Body of pancreas (tissue), 4 donors: ENCODE results near the gene CCL11. TPM values are rescaled to one million over a fixed set of nuclear protein-coding genes. Genes with fewer than 3 reads are reported as not detected.

Experiments used
- ATAC-seq: fragments of 150-250 bp; one replicate; pipeline ENCODE4 v1.9.1; 2016
- DNase-seq, 4 donors: peaks; one replicate each; pipeline ENCODE4 v3.0.0-alpha.2; 2019
- H3K27ac ChIP-seq, 4 donors: fragments of 200-600 bp; sonication (generic); 1 replicate in 3 of 4; 2 replicates in 1 of 4; pipeline versions ENCODE4 v1.5.1 to v1.6.1; 2016 to 2019; ENCODE audit warnings: mild to moderate bottlenecking in 1 of 4, mixed read lengths in 1 of 4, moderate library complexity in 1 of 4
- H3K27me3 ChIP-seq, 2 donors: fragments of 200-600 bp; sonication (generic); one replicate each; pipeline ENCODE4 v1.6.0; 2016; ENCODE audit warnings: mild to moderate bottlenecking in 1 of 2
- H3K36me3 ChIP-seq, 2 donors: fragments of 200-600 bp; sonication (generic); replicated peaks in 1 of 2; 2 replicates each; pipeline ENCODE4 v1.5.1; 2016; ENCODE audit warnings: low read depth in 2 of 2; ENCODE audit not compliant: insufficient read depth in 1 of 2
- H3K4me1 ChIP-seq: fragments of 200-600 bp; sonication (generic); one replicate; pipeline ENCODE4 v1.6.0; 2016
- H3K4me3 ChIP-seq, 2 donors: fragments of 200-600 bp; sonication (generic); 1 replicate in 1 of 2; 2 replicates in 1 of 2; pipeline ENCODE4 v1.5.1; 2016 to 2019
- H3K9me3 ChIP-seq, 3 donors: fragments of 200-600 bp; sonication (generic); 1 replicate in 2 of 3; 2 replicates in 1 of 3; pipeline ENCODE4 v1.5.1; 2016
- CTCF ChIP-seq, 7 experiments: fragments of 450-650 bp in 4 of 7; fragments of 200-600 bp in 3 of 7; sonication (generic) in 3 of 7; IDR thresholded peaks; one replicate each; pipeline ENCODE4 v1.5.1; 2016 to 2019; ENCODE audit warnings: antibody characterized with exemption in 7 of 7
- POLR2A ChIP-seq, 3 donors: fragments of 450-650 bp; IDR thresholded peaks; one replicate each; pipeline ENCODE4 v1.6.1; 2016; ENCODE audit warnings: antibody characterized with exemption in 3 of 3, mild to moderate bottlenecking in 2 of 3
- WGBS, 2 donors: methylation state at CpG; one replicate each; pipeline ENCODE4 v1.1.5; 2017; 5-methylcytosine and 5-hydroxymethylcytosine counted together
- intact Hi-C: fragments of 100-400 bp; cut with DNase I; formaldehyde crosslinking; loops from one replicate; pipeline ENCODE4 v1.15.1; 2023
- total RNA-seq, 2 donors: library from RNA; depleted of rRNA; stranded (reverse); fragments of >200 nt; gene quantifications; one replicate each; pipeline ENCODE4 v1.1.0, GENCODE V29; 2016

The CCL11 gene
- total RNA-seq, 2 donors from 2014 or later, result not detected

DNA sequence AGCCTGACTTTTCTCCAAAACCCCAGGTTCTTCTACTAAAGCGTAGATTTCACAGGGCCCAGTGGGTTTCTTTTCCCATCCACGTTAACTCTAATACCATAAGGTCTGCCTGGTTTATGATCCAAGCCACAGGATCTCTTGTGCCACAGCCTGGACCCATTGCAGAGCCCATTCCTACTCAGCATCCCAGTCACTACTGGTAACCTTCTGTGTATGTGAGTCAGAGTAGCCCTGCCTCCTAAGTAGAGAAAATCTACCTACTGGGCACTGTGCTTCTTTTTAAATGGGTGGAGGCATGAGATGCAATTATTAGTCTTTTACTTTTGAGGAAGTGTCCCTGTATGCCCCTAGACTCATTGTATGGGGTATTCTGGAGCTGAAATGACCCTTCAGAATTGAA is 13.5 kb downstream of the CCL11 start:
- ATAC-seq (no peak), DNase-seq (no peak)
- H3K27ac ChIP-seq, result no peak overlapping the region
- 81% methylated on average over 2 of the region's 2 CpGs for whole genome bisulfite sequencing, 2 donors
- no peaks in the 10 kb centered on the region for H3K9me3 ChIP-seq
- H3K27me3 ChIP-seq, result no peaks in the 10 kb centered on the region
- no peak for TF ChIP-seq CTCF (IDR thresholded peaks at IDR 0.05)
- TF ChIP-seq POLR2A (IDR thresholded peaks at IDR 0.05), result no peak
- no peaks in the 10 kb centered on the region for H3K36me3 ChIP-seq
- no peaks in the 10 kb centered on the region for H3K4me1 ChIP-seq
- no peak overlapping the region for H3K4me3 ChIP-seq
- intact Hi-C loops, result no loop called here

- Histone ChIP-seq H3K9me3 (no peaks in the 10 kb centered on the region), H3K27me3 (no peaks in the 10 kb centered on the region), H3K27ac (no peak overlapping the region), H3K4me1 (no peaks in the 10 kb centered on the region), H3K4me3 (no peak overlapping the region), H3K36me3 (no peaks in the 10 kb centered on the region)
- TF ChIP-seq POLR2A (IDR thresholded peaks at IDR 0.05) (no peak), CTCF (IDR thresholded peaks at IDR 0.05) (no peak)
- intact Hi-C loops, result loop anchor here (10.0 kb wide), 1 partner anchor 95 kb away; no protein-coding TSS in a partner anchor
- WGBS, 2 donors, result 69 to 82% methylated on average over 3 of the region's 3 CpGs
- DNase-seq (no peak), ATAC-seq (no peak)
Measured at GRCh38 chr17:34299956-34300577, 14.5 kb downstream of the CCL11 start.

DNA sequence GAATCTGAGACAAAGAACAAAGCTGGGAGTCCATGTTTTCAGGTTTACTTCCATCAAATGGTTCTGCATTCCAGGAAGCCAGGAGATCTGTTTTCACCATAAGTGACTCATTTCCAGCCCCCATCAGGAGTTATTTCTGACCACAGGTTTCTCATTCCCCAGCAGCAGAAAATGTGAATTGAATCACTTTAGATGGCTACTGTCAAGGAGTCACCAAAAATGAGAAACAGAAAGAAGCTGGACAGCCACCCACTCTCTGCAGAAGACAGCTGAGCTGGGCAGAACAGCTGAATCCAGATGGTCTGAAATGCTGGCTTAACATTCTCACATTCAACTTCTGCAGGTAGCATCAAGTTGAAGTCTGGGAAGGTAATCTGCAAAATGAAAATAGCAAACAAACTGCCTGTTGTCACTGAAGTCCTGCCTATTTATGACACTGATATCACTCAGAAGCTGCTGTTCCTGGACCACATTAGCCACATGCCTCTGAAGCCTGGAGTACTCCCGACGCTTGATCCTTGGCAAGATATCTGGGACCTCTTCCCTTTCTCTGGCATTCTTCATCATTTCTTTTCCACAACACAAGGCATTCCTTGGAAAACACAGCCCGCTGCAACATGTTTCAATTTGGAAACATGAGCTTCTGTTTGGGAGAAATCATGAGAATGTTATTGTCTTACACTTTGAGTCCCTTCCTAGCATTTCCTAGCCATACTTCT is 15.3 kb downstream of the CCL11 start:
- Histone ChIP-seq H3K27ac (no peak overlapping the region), H3K4me3 (no peak overlapping the region), H3K27me3 (no peaks in the 10 kb centered on the region), H3K9me3 (no peaks in the 10 kb centered on the region), H3K36me3 (no peaks in the 10 kb centered on the region), H3K4me1 (no peaks in the 10 kb centered on the region)
- no peak for TF ChIP-seq CTCF (IDR thresholded peaks at IDR 0.05)
- TF ChIP-seq POLR2A (IDR thresholded peaks at IDR 0.05), result no peak
- ATAC-seq (no peak), DNase-seq (no peak)
- intact Hi-C loops, result loop anchor here (10.0 kb wide), 1 partner anchor 96 kb away; no protein-coding TSS in a partner anchor
- WGBS, 2 donors, result 88 to 97% methylated on average over 3 of the region's 3 CpGs

GRCh38 chr17:34301986-34302385 is 16.4 kb downstream of the CCL11 start:
- Histone ChIP-seq H3K4me1 (no peaks in the 10 kb centered on the region), H3K4me3 (no peak overlapping the region), H3K27me3 (no peaks in the 10 kb centered on the region), H3K9me3 (no peaks in the 10 kb centered on the region), H3K27ac (no peak overlapping the region), H3K36me3 (no peaks in the 10 kb centered on the region)
- intact Hi-C loops, result loop anchor here (10.0 kb wide), 1 partner anchor 97 kb away; no protein-coding TSS in a partner anchor
- WGBS, 2 donors, result 75 to 91% methylated on average over 2 of the region's 2 CpGs
- DNase-seq (no peak), ATAC-seq (no peak)
- TF ChIP-seq POLR2A (IDR thresholded peaks at IDR 0.05), result no peak
- TF ChIP-seq CTCF (IDR thresholded peaks at IDR 0.05), result no peak
